MM.1S (cell line): ENCODE data around the gene SLC4A11.

Experiments used
- DNase-seq: peaks from one replicate; pipeline ENCODE4 v3.0.0-alpha.2; 2015
- H2AFZ ChIP-seq: fragments of 300-600 bp; sonication (generic); 2 replicates; pipeline ENCODE4 v1.6.0; 2016; ENCODE audit warnings: antibody characterized with exemption, low read length
- H3F3A ChIP-seq: fragments of 300-600 bp; sonication (generic); 2 replicates; pipeline ENCODE4 v1.6.1; 2016; ENCODE audit warnings: mild to moderate bottlenecking, antibody characterized with exemption, low read length, moderate library complexity, mixed read lengths; ENCODE audit not compliant: insufficient read depth
- H3K27ac ChIP-seq: fragments of 300-600 bp; sonication (generic); 2 replicates; pipeline ENCODE4 v1.5.1; 2016; ENCODE audit warnings: mild to moderate bottlenecking, low read length
- H3K27me3 ChIP-seq: fragments of 300-600 bp; sonication (generic); replicated peaks from 2 replicates; pipeline ENCODE4 v1.6.0; 2016; ENCODE audit warnings: low read length; ENCODE audit not compliant: insufficient read depth
- H3K36me3 ChIP-seq: fragments of 300-600 bp; sonication (generic); replicated peaks from 2 replicates; pipeline ENCODE4 v1.6.1; 2016; ENCODE audit warnings: mild to moderate bottlenecking, low read length, mixed read lengths; ENCODE audit not compliant: insufficient read depth
- H3K4me1 ChIP-seq: fragments of 300-600 bp; sonication (generic); 2 replicates; pipeline ENCODE4 v1.6.1; 2016; ENCODE audit warnings: low read length, mixed read lengths
- H3K4me2 ChIP-seq: fragments of 300-600 bp; sonication (generic); 2 replicates; pipeline ENCODE4 v1.6.0; 2016; ENCODE audit warnings: low read depth, low read length
- H3K4me3 ChIP-seq: fragments of 300-600 bp; sonication (generic); 2 replicates; pipeline ENCODE4 v1.5.1; 2016; ENCODE audit warnings: low read length, mixed read lengths
- H3K79me2 ChIP-seq: fragments of 300-600 bp; sonication (generic); 2 replicates; pipeline ENCODE4 v1.6.1; 2016; ENCODE audit warnings: mixed run types, low read length, mixed read lengths
- H3K9ac ChIP-seq: fragments of 300-600 bp; sonication (generic); 2 replicates; pipeline ENCODE4 v1.6.1; 2016; ENCODE audit warnings: low read length, mixed read lengths
- H3K9me2 ChIP-seq: fragments of 300-600 bp; sonication (generic); replicated peaks from 2 replicates; pipeline ENCODE4 v1.6.1; 2016; ENCODE audit warnings: mild to moderate bottlenecking, low read length, mixed read lengths; ENCODE audit not compliant: insufficient read depth
- H3K9me3 ChIP-seq: fragments of 300-600 bp; sonication (generic); replicated peaks from 2 replicates; pipeline ENCODE4 v1.6.1; 2016; ENCODE audit warnings: mild to moderate bottlenecking, low read length, mixed read lengths; ENCODE audit not compliant: insufficient read depth
- H4K20me1 ChIP-seq: fragments of 300-600 bp; sonication (generic); 2 replicates; pipeline ENCODE4 v1.6.1; 2016; ENCODE audit warnings: mild to moderate bottlenecking, low read length, moderate library complexity, mixed read lengths; ENCODE audit not compliant: insufficient read depth
- EZH2 ChIP-seq: fragments of 300-600 bp; sonication (generic); optimal IDR thresholded peaks from 2 replicates; pipeline ENCODE3; 2017; ENCODE audit warnings: low read depth, mild to moderate bottlenecking, antibody characterized with exemption, low read length, mixed read lengths
- EZH2phosphoT487 ChIP-seq: fragments of 300-600 bp; sonication (generic); IDR thresholded peaks from 2 replicates; pipeline ENCODE4 v1.6.1; 2018; ENCODE audit warnings: antibody characterized with exemption, low read length
- TF ChIP-seq, protein P1 (sequence below): fragments of 300-600 bp; sonication (generic); IDR thresholded peaks from 2 replicates; pipeline ENCODE4 v1.5.1; 2016; ENCODE audit warnings: antibody characterized with exemption, low read length, mixed read lengths

The SLC4A11 gene

GRCh38 chr20:3233131-3233990 lies 5.6 kb downstream of the SLC4A11 start:
- no peaks in the 10 kb centered on the region for H3K9me3 ChIP-seq
- H4K20me1 ChIP-seq: no peaks in the 10 kb centered on the region
- no peaks in the 10 kb centered on the region for H3K9me2 ChIP-seq
- H3K27me3 ChIP-seq: peaks cover 16% of the 10 kb centered on the region
- TF ChIP-seq, protein P1, sequence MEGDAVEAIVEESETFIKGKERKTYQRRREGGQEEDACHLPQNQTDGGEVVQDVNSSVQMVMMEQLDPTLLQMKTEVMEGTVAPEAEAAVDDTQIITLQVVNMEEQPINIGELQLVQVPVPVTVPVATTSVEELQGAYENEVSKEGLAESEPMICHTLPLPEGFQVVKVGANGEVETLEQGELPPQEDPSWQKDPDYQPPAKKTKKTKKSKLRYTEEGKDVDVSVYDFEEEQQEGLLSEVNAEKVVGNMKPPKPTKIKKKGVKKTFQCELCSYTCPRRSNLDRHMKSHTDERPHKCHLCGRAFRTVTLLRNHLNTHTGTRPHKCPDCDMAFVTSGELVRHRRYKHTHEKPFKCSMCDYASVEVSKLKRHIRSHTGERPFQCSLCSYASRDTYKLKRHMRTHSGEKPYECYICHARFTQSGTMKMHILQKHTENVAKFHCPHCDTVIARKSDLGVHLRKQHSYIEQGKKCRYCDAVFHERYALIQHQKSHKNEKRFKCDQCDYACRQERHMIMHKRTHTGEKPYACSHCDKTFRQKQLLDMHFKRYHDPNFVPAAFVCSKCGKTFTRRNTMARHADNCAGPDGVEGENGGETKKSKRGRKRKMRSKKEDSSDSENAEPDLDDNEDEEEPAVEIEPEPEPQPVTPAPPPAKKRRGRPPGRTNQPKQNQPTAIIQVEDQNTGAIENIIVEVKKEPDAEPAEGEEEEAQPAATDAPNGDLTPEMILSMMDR: no peak
- TF ChIP-seq EZH2phosphoT487 (no peak), EZH2 (no peak)
- H3K79me2 ChIP-seq: no peaks in the 10 kb centered on the region
- DNase-seq: no peak
- H3K36me3 ChIP-seq: no peaks in the 10 kb centered on the region
- H3K27ac ChIP-seq: no peak overlapping the region
- no peak overlapping the region for H3K9ac ChIP-seq
- H3K4me3 ChIP-seq: no peak overlapping the region
- H2AFZ ChIP-seq: no peak overlapping the region
- H3F3A ChIP-seq: no peaks in the 10 kb centered on the region
- no peak overlapping the region for H3K4me2 ChIP-seq
- H3K4me1 ChIP-seq: no peaks in the 10 kb centered on the region

GRCh38 chr20:3231889-3232588 lies 7.0 kb downstream of the SLC4A11 start:
- Histone ChIP-seq H3K9ac (no peak overlapping the region), H4K20me1 (no peaks in the 10 kb centered on the region), H3K36me3 (no peaks in the 10 kb centered on the region), H3K27me3 (peaks cover 4% of the 10 kb centered on the region; the same call in 1 of the 2 replicates), H3K27ac (no peak overlapping the region), H3K4me1 (no peaks in the 10 kb centered on the region), H3K9me2 (no peaks in the 10 kb centered on the region), H3K4me2 (no peak overlapping the region), H3K9me3 (no peaks in the 10 kb centered on the region), H3K79me2 (no peaks in the 10 kb centered on the region), H2AFZ (no peak overlapping the region), H3K4me3 (no peak overlapping the region), H3F3A (no peaks in the 10 kb centered on the region)
- no peak for TF ChIP-seq EZH2phosphoT487
- no peak for TF ChIP-seq EZH2
- TF ChIP-seq, protein P1: no peak
- no peak for DNase-seq

GRCh38 chr20:3231116-3231515 lies 7.9 kb downstream of the SLC4A11 start:
- H2AFZ ChIP-seq: no peak overlapping the region
- H3K36me3 ChIP-seq: no peaks in the 10 kb centered on the region
- no peaks in the 10 kb centered on the region for H3K4me1 ChIP-seq
- H3K9me2 ChIP-seq: no peaks in the 10 kb centered on the region
- H3K4me3 ChIP-seq: no peak overlapping the region
- DNase-seq: no peak
- H3K27ac ChIP-seq: no peak overlapping the region
- H3K79me2 ChIP-seq: no peaks in the 10 kb centered on the region
- no peak overlapping the region for H3K4me2 ChIP-seq
- no peaks in the 10 kb centered on the region for H3F3A ChIP-seq
- H4K20me1 ChIP-seq: no peaks in the 10 kb centered on the region
- no peaks in the 10 kb centered on the region for H3K9me3 ChIP-seq
- TF ChIP-seq, protein P1: no peak
- TF ChIP-seq EZH2phosphoT487: no peak
- no peak for TF ChIP-seq EZH2
- no peak overlapping the region for H3K9ac ChIP-seq
- no peaks in the 10 kb centered on the region for H3K27me3 ChIP-seq
